ENCODE results near the gene PKNOX2.

PKNOX2 gene

DNA sequence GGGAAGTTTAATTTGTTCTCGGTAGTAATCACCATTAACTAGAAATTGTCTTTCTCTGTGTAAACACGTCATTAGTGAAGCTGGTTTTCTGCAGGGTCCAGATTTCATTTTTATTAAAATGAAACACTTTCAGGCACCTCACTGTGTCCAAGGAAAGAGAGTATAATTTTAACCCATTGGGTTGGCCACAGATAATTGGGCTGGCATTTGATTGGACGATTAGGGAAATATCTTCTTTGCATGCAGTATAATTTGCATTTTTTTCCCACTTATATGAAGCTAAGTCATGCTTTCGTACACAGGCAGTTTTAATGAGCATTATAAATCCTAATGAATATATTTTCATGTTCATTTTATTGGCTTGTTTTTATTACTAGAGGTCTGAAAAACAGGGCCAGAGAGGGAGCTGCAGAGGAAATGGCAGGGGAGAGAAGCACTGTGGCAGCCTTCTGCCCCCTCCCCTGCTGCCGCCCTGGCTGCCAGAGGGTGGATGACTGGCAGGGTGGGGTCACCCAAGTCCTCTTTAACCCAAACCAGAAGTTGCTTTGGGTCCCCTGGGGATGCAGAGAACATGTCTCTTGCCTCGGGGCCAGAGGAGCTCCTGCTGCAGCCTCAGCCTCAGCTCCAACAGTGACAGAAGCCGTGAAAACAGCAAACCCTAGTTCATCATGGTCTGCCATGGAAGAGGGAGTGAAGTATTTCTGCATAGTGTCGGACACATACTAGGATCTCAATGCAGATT is 93.9 kb downstream of the PKNOX2 start:
- no peak for TF ChIP-seq POLR2AphosphoS5 (IDR thresholded peaks at IDR 0.05; ENCODE audit: low read depth, low read length)
- TF ChIP-seq POLR2A (IDR thresholded peaks at IDR 0.05; ENCODE audit: low read depth, low read length), result no peak
- TF ChIP-seq TAF1 (IDR thresholded peaks at IDR 0.05; ENCODE audit: borderline replicate concordance, low read depth, low read length), result no peak
- DNase-seq (ENCODE audit: insufficient read length), result no peak
- no peak for FAIRE-seq

DNA sequence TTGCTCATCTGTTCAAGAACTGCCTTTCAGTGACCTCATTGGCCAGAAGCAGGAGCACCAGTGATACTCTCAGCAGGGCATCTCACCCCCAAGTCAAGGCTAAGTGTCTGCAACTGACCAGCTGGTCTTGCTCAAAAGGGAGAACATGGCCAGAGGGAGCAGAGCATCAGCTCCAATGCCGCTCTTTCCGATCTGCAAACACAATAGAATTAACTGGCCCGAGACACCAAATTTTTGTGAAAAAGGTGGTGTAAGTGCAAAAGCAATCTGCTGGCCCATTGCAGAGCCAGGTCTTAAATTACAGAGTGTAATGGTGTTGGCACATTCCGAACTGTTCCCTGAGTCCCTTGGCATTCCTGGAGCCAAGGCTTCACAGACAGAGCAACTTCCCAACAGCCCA is 97.0 kb downstream of the PKNOX2 start:
- FAIRE-seq, result no peak

DNA sequence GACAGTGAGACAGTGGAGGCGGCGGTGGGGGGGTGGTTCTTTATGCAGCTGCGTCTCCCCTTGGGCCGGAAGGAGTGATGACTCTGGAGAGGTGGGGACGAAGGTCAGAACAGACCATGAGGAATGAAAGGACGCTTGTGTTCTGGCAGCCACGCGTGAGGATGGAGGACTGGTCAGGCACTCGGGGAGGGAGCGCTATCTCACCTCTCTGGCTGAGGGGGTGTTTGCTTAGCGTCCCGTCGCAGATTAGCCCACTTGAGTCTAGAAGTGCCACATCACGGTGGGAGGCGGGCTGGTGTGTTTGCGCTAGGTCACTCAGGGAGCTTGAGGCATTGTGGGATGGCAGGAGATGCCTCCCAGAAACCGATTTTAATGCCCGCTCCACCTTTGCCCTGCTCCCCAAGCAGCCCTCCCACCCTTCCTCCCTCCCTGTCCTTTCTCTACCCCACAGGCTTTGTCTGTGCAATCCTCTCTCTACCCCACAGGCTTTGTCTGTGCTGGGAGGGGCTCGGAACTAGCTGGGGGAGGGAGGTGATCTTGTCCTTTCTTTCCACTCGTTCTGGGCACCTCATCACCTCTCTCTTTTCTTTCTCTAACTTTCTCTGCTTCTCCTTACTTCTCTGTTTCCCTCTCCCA is 97.8 kb downstream of the PKNOX2 start:
- TF ChIP-seq POLR2A (IDR thresholded peaks at IDR 0.05; ENCODE audit: low read depth, low read length) (no peak), POLR2AphosphoS5 (IDR thresholded peaks at IDR 0.05; ENCODE audit: low read depth, low read length) (no peak), TAF1 (IDR thresholded peaks at IDR 0.05; ENCODE audit: borderline replicate concordance, low read depth, low read length) (no peak)
- DNase-seq (ENCODE audit: insufficient read length) (no peak), FAIRE-seq (no peak)

More for the DNA sequence above, 97.0 kb downstream of the PKNOX2 start:
- DNase-seq (ENCODE audit: insufficient read length), result no peak
- TF ChIP-seq TAF1 (IDR thresholded peaks at IDR 0.05; ENCODE audit: borderline replicate concordance, low read depth, low read length) (no peak), POLR2AphosphoS5 (IDR thresholded peaks at IDR 0.05; ENCODE audit: low read depth, low read length) (no peak), POLR2A (IDR thresholded peaks at IDR 0.05; ENCODE audit: low read depth, low read length) (no peak)

- no peak for FAIRE-seq
- TF ChIP-seq POLR2AphosphoS5 (IDR thresholded peaks at IDR 0.05; ENCODE audit: low read depth, low read length) (no peak), TAF1 (IDR thresholded peaks at IDR 0.05; ENCODE audit: borderline replicate concordance, low read depth, low read length) (no peak), POLR2A (IDR thresholded peaks at IDR 0.05; ENCODE audit: low read depth, low read length) (no peak)
Observed at GRCh38 chr11:125262830-125263218, 98.3 kb downstream of the PKNOX2 start.

GRCh38 chr11:125263268-125263790 is 98.8 kb downstream of the PKNOX2 start:
- DNase-seq (ENCODE audit: insufficient read length) (no peak), FAIRE-seq (no peak)
- no peak for TF ChIP-seq TAF1 (IDR thresholded peaks at IDR 0.05; ENCODE audit: borderline replicate concordance, low read depth, low read length)
- no peak for TF ChIP-seq POLR2A (IDR thresholded peaks at IDR 0.05; ENCODE audit: low read depth, low read length)
- no peak for TF ChIP-seq POLR2AphosphoS5 (IDR thresholded peaks at IDR 0.05; ENCODE audit: low read depth, low read length)

More at GRCh38 chr11:125262830-125263218, 98.3 kb downstream of the PKNOX2 start:
- no peak for DNase-seq (ENCODE audit: insufficient read length)

GRCh38 chr11:125264100-125265022 is 99.8 kb downstream of the PKNOX2 start:
- no peak for FAIRE-seq
- DNase-seq (ENCODE audit: insufficient read length), result no peak
- TF ChIP-seq TAF1 (IDR thresholded peaks at IDR 0.05; ENCODE audit: borderline replicate concordance, low read depth, low read length) (no peak), POLR2AphosphoS5 (IDR thresholded peaks at IDR 0.05; ENCODE audit: low read depth, low read length) (no peak), POLR2A (IDR thresholded peaks at IDR 0.05; ENCODE audit: low read depth, low read length) (no peak)

DNA sequence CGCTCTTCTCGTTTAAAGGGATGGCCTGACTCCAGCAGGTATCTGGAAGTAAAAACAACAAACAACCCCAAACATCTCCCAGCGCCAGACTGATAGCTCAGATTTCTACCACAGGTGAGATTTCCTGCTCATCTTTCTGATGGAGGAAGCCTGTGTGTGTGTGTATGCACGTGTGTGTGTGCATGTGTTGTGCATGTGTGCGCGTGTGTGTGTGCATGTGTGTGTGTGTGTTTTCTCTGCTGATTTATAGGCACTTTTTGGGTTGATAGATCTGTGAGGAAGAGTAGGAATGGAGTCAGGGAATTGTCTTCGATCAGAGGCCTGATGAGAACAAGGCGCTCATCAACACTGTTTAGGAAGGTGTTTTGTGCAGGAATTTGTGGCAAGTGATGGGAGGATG is 103.0 kb downstream of the PKNOX2 start:
- FAIRE-seq (no peak), DNase-seq (ENCODE audit: insufficient read length) (no peak)
- TF ChIP-seq POLR2AphosphoS5 (IDR thresholded peaks at IDR 0.05; ENCODE audit: low read depth, low read length) (no peak), TAF1 (IDR thresholded peaks at IDR 0.05; ENCODE audit: borderline replicate concordance, low read depth, low read length) (no peak)

GRCh38 chr11:125268611-125269010 is 104.1 kb downstream of the PKNOX2 start:
- no peak for TF ChIP-seq TAF1 (IDR thresholded peaks at IDR 0.05; ENCODE audit: borderline replicate concordance, low read depth, low read length)
- no peak for TF ChIP-seq POLR2AphosphoS5 (IDR thresholded peaks at IDR 0.05; ENCODE audit: low read depth, low read length)
- TF ChIP-seq POLR2A (IDR thresholded peaks at IDR 0.05; ENCODE audit: low read depth, low read length), result no peak
- no peak for FAIRE-seq
- DNase-seq (ENCODE audit: insufficient read length), result no peak

DNA sequence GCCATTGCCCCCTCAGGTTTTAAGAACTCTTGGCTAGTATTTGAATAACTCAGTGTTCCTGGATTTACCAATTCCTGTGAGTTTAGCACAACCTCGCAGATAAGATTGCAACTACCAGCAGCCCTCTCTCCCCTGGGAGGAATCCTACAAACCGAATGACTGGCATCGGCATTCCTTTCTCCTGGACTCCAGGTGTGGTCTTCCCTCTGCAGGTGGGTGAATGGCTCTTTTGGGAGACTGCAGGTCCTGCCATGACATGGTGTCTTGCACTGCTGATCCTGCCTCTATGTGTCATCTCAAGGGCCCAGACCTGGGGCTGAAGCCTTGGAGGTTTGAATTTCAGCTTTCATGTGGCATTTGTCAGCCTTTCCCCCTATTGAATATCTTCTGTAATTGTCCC is 105.6 kb downstream of the PKNOX2 start:
- DNase-seq (ENCODE audit: insufficient read length), result no peak
- FAIRE-seq, result no peak
- no peak for TF ChIP-seq POLR2AphosphoS5 (IDR thresholded peaks at IDR 0.05; ENCODE audit: low read depth, low read length)
- TF ChIP-seq POLR2A (IDR thresholded peaks at IDR 0.05; ENCODE audit: low read depth, low read length), result no peak
- TF ChIP-seq TAF1 (IDR thresholded peaks at IDR 0.05; ENCODE audit: borderline replicate concordance, low read depth, low read length), result no peak

DNA sequence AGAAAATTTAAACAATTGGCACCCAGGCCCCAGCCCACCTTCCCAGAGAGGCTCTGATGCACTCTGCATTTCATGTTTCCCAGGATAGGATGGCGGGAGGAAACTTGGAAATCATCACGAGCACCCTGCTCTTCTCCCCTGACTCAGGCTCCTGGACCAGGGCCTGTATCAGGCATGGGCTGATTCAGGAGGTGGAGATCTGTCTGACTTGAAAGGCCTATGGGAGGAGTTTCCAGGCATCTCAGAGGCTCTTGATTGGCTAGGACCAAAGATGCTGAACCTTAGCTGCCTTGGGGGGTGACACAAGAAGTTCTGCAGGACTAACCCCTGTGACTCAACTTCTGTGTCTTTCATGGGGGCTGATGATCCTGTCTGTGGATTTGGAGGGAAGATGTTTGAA is 106.2 kb downstream of the PKNOX2 start:
- no peak for DNase-seq (ENCODE audit: insufficient read length)
- FAIRE-seq, result no peak
- TF ChIP-seq POLR2A (IDR thresholded peaks at IDR 0.05; ENCODE audit: low read depth, low read length) (no peak), POLR2AphosphoS5 (IDR thresholded peaks at IDR 0.05; ENCODE audit: low read depth, low read length) (no peak), TAF1 (IDR thresholded peaks at IDR 0.05; ENCODE audit: borderline replicate concordance, low read depth, low read length) (no peak)

- FAIRE-seq (no peak), DNase-seq (ENCODE audit: insufficient read length) (no peak)
- TF ChIP-seq POLR2A (IDR thresholded peaks at IDR 0.05; ENCODE audit: low read depth, low read length), result no peak
- TF ChIP-seq TAF1 (IDR thresholded peaks at IDR 0.05; ENCODE audit: borderline replicate concordance, low read depth, low read length), result no peak
- TF ChIP-seq POLR2AphosphoS5 (IDR thresholded peaks at IDR 0.05; ENCODE audit: low read depth, low read length), result no peak
Observed at GRCh38 chr11:125271483-125272091, 107.0 kb downstream of the PKNOX2 start.

All from GM12892 (cell line).